Stimulated activated CD4-positive, alpha-beta T cell treated with anti-CD3 and anti-CD28 coated beads, Interleukin-15, amount 100 ng/mL, for 1 hour (primary cell): Measurements from ENCODE around the gene VWC2.
"Not testable (repeated sequence)": the region's sequence is repeated elsewhere in the genome, so short reads cannot be mapped to it uniquely, and the experiment has no call there.

Source experiments
- DNase-seq, 2 donors: peaks; one replicate each; pipeline ENCODE4 v3.0.0-alpha.2; 2020; ENCODE audit warnings: low read depth in 1 of 2, low spot score in 1 of 2

VWC2 gene

GRCh38 chr7:49850921-49851613, 77.6 kb downstream of the VWC2 start:
- no peak for DNase-seq

DNA sequence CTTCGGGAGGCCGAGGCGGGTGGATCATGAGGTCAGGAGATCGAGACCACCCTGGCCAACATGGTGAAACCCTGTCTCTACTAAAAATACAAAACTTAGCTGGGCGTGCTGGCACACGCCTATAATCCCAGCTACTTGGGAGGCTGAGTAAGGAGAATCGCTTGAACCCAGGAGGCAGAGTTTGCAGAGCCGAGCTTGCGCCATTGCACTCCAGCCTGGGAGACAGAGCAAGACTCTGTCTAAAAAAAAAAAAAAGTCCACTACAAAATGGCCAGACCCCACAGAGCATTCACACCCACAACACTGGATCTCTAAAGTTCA, 78.1 kb downstream of the VWC2 start:
- not testable (repeated sequence) for DNase-seq

- DNase-seq: no peak
Measured at GRCh38 chr7:49852619-49853462, 79.4 kb downstream of the VWC2 start.

DNA sequence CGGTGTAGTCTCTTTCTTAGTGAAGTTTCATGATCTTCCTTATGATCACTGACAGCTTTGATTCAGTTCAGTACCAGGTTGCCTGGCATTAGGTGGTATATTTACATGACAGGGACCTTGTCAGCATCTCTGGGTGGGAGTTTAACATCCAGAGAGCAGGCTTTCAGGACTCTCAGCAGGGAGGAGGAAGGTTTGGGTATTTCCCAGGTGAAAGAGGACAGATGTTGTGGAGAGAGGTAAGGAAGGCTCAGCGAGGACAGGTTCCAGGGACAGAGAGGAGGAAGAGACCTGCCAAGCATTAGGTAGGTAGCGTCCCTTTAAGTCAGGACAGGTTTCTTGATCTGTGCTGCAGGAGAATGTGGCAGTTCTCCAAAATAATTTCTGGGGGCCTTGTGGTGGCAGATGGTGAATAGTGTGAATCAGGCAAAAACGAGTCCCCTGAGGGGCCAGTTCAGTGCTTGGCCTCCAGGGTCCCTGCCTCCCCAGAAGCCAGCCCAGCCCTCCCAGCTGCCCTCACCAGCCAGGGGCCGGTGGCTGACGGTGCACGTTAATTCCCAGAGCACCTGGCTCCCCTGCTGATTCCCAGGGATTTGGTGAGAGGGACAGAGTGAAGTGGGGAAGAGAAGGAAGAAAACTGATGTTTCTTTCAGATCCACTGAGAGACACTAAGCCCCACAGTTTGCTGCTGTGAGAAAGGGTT, 82.0 kb downstream of the VWC2 start:
- no peak for DNase-seq

GRCh38 chr7:49860293-49860692, 86.9 kb downstream of the VWC2 start:
- DNase-seq: no peak

DNA sequence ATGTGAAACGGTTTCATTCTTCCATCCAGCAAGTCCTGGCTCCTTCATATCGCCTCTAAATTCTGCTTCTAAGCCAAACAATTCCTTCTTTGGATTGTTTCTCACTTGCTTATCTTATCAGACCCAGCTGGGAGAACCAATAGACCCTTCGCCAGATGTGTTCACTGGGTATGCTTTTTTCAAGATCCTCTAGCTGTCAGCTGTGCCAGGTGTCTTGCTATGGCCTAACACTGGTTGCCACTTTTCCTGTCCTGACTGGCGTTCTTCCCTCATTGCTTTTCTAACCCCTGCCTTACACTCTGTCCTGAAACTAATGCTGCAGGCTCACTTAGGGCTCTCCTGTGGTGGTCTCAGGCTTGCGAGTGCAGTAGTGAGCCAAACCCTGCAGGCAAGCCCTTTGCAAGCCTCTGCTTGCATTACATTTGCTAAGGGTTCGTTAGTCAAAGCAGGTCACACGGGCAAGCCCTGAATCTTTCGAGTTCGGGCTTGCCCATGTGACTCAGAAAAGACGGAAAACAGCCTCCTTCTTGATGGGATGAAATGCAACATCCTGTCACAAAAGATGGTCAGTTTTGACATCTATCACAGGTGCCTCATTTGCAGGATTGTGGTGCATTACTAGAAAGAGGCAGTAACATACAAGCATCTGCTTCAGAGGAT, 92.8 kb downstream of the VWC2 start:
- DNase-seq: no peak

DNA sequence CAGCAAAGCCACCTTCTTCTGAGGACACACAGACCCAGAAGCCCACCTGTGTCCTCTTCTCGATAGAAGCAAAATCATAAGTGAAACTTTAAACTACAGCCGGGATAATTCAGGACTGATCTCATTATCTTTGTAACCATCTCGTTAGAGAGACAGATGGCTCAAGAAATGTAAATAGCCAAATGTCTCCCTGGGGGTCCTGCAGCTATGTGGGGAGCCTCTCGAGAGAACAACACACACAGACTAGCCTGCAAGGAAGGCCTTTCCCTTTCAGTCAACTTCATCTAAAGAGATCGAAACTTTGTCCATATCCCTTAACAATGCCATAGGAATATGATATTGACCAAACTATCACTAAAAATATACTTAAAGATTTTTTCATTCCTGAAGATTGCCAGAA, 93.5 kb downstream of the VWC2 start:
- DNase-seq: no peak

- DNase-seq: no peak
Measured at GRCh38 chr7:49873420-49873819, 100.0 kb downstream of the VWC2 start.

GRCh38 chr7:49875336-49875735, 101.9 kb downstream of the VWC2 start:
- no peak for DNase-seq

- DNase-seq: no peak
Measured at GRCh38 chr7:49876202-49876601, 102.8 kb downstream of the VWC2 start.

- DNase-seq: no peak
Measured at GRCh38 chr7:49878089-49878488, 104.7 kb downstream of the VWC2 start.

- DNase-seq: no peak
Measured at GRCh38 chr7:49878627-49879026, 105.2 kb downstream of the VWC2 start.

DNA sequence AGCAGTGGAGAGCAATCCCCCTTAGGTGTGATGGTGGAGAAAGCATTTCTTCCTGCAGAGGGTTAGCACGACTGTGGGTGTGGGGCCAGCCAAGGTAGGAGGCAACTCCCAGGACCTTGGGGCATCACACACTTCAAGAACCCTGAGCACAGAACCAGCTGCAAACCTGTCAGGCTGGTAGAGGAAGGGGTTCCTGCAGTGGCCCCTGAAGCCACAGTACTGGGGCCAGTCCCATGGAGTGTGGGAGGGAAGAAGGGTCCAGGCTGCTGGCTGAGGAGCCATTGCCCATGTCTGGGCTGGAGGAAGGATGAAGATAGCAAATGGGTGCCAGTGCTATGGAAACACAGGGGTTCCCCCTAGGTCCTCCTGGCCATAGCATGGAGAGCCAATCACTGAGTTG, 110.5 kb downstream of the VWC2 start:
- no peak for DNase-seq

GRCh38 chr7:49885593-49886285, 112.3 kb downstream of the VWC2 start:
- DNase-seq: no peak

DNA sequence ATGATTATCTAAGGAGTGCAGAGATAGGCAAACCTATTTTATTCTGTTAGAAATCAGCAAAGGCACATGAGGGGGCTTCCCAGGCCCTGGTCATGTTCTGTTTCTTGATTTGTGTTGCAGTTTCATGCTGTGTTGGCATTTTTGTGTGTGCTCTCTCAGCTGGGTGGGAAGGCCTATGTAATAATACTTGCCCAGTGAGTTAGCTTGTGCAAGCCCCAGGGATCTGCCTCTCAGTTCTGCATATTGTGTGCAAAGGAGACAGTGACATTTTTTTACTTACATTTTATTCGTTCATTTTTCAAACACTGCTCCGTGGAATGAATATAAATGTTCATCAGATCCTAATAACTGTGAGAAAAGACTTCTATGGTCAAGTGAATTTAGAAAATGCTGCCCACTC, 119.0 kb downstream of the VWC2 start:
- no peak for DNase-seq

DNA sequence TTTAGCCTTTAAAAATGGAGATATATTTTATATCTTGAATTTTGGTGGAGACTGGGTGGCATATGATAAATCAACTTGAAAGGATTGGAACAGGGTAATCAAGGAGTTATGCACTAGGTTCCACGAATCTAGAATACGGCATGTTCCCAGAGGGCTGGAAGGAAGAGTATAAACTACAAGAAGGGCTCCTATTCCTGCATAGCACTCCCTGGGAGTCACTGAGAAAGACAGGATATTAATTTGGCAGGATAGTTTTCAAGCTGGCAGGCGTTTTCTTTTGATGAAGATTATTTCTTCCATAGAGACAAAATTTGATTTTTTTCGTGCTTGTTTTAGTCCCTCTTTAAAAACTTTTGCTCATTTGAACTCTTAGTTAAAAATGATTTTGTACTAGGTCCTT, 119.7 kb downstream of the VWC2 start:
- no peak for DNase-seq

GRCh38 chr7:49894543-49894942, 121.1 kb downstream of the VWC2 start:
- DNase-seq: no peak

DNA sequence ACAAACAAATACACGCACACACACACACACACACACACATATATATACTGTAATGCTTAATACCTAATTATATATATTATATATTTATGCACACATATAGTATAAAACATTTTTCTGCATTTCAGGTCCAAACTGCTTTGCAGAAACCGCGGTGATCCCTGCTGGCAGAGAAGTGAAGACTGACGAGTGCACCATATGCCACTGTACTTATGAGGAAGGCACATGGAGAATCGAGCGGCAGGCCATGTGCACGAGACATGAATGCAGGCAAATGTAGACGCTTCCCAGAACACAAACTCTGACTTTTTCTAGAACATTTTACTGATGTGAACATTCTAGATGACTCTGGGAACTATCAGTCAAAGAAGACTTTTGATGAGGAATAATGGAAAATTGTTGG, 138.5 kb downstream of the VWC2 start:
- no peak for DNase-seq

DNA sequence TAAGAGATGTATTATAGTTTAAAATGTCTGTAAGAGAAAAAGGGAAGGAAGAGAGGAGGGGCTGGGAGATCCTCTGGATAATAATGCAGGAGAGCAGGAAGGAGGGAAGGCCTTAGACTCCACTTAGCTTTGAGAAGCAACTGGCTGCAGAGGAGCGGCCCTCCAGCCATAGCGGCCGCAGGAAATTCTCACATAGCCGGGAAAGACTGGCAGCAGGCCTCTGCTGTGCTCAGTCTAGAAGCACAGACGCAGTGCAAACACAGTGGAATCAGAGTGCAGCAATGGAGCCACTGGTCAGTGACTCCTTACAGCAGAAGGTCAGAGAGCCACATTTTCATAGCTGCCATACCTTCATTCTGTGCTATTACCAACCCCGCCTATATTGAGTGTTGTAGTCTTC, 153.3 kb downstream of the VWC2 start:
- DNase-seq: no peak

- DNase-seq: no peak
Measured at GRCh38 chr7:49927631-49928030, 154.2 kb downstream of the VWC2 start.

DNA sequence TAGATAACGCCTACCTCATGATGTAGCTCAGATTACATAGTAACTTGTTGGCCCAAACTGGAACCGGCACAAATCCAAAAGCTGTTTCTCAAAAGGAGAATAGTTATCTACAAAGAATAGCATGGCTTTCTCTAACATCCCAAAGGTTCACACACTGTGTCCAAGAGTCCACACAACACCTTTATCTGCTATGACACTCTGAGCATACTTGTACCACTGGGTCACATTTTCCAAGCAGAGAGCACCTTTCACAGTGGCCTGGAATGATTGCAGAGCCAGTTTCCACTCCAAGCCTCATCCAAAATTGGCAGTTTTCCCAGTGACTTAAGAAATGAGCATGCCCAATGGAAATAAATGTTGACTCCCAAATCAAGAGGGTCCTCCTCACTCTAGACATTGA, 155.3 kb downstream of the VWC2 start:
- DNase-seq: no peak
